ENCODE measurements around the gene UCHL3. TPM values are rescaled to one million over a fixed set of nuclear protein-coding genes. Genes with fewer than 3 reads are reported as not detected.

The UCHL3 gene
- total and polyA plus RNA-seq, 2 donors (not counting 3 experiments of a cell fraction or from before 2014, with no cell fraction given): 31.3 to 46.8 TPM

DNA sequence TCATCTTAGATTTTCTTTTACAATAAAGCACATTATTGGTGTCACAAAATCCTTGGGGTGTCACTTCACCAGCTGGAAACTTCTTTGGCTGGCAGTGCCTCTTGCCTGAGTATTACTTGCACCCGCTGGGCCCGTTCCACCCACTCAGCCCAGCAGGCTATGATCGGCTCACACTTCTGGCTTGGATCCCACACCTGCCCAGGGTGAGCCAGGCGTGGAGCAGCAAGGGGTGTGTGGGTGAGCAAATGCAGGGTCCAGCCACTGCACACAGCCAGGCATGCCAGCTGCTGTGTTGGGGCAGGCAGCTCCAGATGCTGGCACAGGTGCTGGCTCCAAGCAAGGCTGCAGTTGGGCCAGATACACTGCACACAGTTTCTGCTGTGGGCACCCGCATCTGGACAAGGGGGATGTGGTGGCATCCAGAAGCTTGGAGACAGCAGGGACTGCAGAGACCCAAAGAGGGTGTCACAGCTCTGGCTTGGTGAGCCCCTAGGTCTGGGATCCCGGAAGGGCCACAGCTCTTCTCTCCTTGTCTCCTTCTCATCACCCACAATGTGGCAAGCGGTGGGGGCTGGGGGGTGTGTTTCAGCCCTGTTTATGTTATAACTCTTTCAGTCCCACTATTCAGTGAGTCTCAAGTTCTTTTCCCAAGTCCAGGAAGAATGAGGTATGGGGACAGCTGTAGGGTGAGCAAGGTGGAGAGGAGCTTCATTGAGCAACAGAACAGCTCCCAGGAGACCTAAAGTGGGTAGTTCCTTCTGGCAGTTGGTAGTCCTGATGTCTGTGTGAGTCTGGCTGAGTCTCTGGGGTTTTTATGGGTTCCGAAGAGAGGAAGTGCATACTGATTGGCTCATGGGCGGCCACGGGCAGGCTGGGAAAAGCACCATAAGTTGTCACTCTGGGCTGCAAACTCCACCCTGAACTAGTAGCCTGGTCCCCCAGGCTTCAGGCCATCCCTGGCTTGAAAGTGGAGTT lies 42.3 kb upstream of the UCHL3 start:
- H3K9me3 ChIP-seq (replicated peaks; ENCODE audit: control insufficient read depth, insufficient read depth, low read length): no peaks in the 10 kb centered on the region

More for the DNA sequence above, 42.3 kb upstream of the UCHL3 start:
- BruUV-seq (replicated peaks): no TSS peak
- Histone ChIP-seq H3K79me2 (ENCODE audit: control insufficient read depth, insufficient read depth, low read length) (no peaks in the 10 kb centered on the region), H3K27ac (ENCODE audit: insufficient read depth, low read depth, low read length) (no peak overlapping the region), H4K20me1 (replicated peaks; ENCODE audit: control insufficient read depth, extremely low read depth, insufficient read depth, low read length) (no peaks in the 10 kb centered on the region), H3K4me2 (ENCODE audit: insufficient read depth, low read length) (no peak overlapping the region), H2AFZ (ENCODE audit: low read depth, low read length) (no peak overlapping the region), H3K4me3 (replicated peaks in 1 of 3; ENCODE audit: insufficient read depth in 1 of 3, low read depth in 1 of 3, low read length in 3 of 3) (no peak overlapping the region), H3K4me1 (ENCODE audit: control insufficient read depth, extremely low read depth, insufficient read depth, low read length) (peaks cover 2% of the 10 kb centered on the region), H3K27me3 (ENCODE audit: control insufficient read depth in 2 of 2, insufficient read depth in 2 of 2, low read length in 2 of 2) (peaks cover 0 to 2% of the 10 kb centered on the region in 2 experiments), H3K9me1 (replicated peaks; ENCODE audit: control insufficient read depth, extremely low read depth, insufficient read depth, low read length) (no peaks in the 10 kb centered on the region), H3K36me3 (ENCODE audit: control insufficient read depth in 2 of 2, extremely low read depth in 1 of 2, insufficient read depth in 2 of 2, low read length in 2 of 2) (no peaks in the 10 kb centered on the region), H3K9ac (replicated peaks; ENCODE audit: extremely low read depth, insufficient read depth, low read length) (no peak overlapping the region)
- no peak for TF ChIP-seq POLR2AphosphoS5 (IDR thresholded peaks at IDR 0.05; ENCODE audit: insufficient read depth, low read depth, low read length)
- TF ChIP-seq MYC (IDR thresholded peaks at IDR 0.05; ENCODE audit: low read depth, low read length): no peak
- TF ChIP-seq FOS (IDR thresholded peaks at IDR 0.05; ENCODE audit: borderline replicate concordance, insufficient read depth, low read length): no peak
- TF ChIP-seq JUN (IDR thresholded peaks at IDR 0.05; ENCODE audit: borderline replicate concordance, insufficient read depth, insufficient read length, low read depth): no peak
- TF ChIP-seq, protein P1, sequence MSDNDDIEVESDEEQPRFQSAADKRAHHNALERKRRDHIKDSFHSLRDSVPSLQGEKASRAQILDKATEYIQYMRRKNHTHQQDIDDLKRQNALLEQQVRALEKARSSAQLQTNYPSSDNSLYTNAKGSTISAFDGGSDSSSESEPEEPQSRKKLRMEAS (IDR thresholded peaks at IDR 0.05; ENCODE audit: insufficient read depth, insufficient read length): no peak
- TF ChIP-seq, protein P2, sequence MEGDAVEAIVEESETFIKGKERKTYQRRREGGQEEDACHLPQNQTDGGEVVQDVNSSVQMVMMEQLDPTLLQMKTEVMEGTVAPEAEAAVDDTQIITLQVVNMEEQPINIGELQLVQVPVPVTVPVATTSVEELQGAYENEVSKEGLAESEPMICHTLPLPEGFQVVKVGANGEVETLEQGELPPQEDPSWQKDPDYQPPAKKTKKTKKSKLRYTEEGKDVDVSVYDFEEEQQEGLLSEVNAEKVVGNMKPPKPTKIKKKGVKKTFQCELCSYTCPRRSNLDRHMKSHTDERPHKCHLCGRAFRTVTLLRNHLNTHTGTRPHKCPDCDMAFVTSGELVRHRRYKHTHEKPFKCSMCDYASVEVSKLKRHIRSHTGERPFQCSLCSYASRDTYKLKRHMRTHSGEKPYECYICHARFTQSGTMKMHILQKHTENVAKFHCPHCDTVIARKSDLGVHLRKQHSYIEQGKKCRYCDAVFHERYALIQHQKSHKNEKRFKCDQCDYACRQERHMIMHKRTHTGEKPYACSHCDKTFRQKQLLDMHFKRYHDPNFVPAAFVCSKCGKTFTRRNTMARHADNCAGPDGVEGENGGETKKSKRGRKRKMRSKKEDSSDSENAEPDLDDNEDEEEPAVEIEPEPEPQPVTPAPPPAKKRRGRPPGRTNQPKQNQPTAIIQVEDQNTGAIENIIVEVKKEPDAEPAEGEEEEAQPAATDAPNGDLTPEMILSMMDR (IDR thresholded peaks at IDR 0.05; ENCODE audit: extremely low read depth in 1 of 2, insufficient read depth in 1 of 2, low read depth in 1 of 2, low read length in 2 of 2): no peak
- no peak for TF ChIP-seq GATA2 (IDR thresholded peaks at IDR 0.05; ENCODE audit: insufficient read depth, insufficient read length, low read depth, low read length)
- no peak for TF ChIP-seq EZH2 (IDR thresholded peaks at IDR 0.05; ENCODE audit: borderline replicate concordance, low read depth, low read length, severe bottlenecking)
- no peak for TF ChIP-seq POLR2A (IDR thresholded peaks at IDR 0.05; ENCODE audit: low read depth, low read length)
- intact Hi-C loops (cut with micrococcal nuclease) (no loop called here), dilution Hi-C loops (cut with MboI; ENCODE audit: extremely low pct_ligation_motif_present, low sequenced_read_pairs) (no loop called here)
- POLR2A ChIA-PET: no interaction called here
- CTCF ChIA-PET: no interaction called here
- FAIRE-seq (no peak), DNase-seq (ENCODE audit: low read depth, low spot score) (no peak)
